Measurements from ENCODE around the gene CHMP4A. TPM values are rescaled to one million over a fixed set of nuclear protein-coding genes. Genes with fewer than 3 reads are reported as not detected.

CHMP4A gene
- total and polyA plus RNA-seq, 2 donors (not counting 1 experiment from before 2014, with no cell fraction given): 91.2 to 103 TPM

- Histone ChIP-seq H3K9ac (ENCODE audit: low read length) (no peak overlapping the region), H4K20me1 (ENCODE audit: control insufficient read depth, insufficient read depth, low read length, poor library complexity, severe bottlenecking) (peaks cover 49% of the 10 kb centered on the region), H3K4me2 (replicated peaks; ENCODE audit: low read depth, low read length, poor library complexity, severe bottlenecking) (peak overlapping the region; percentile 10), H3K9me3 (ENCODE audit: control extremely low read depth in 1 of 3, control insufficient read depth in 2 of 3, insufficient read depth in 1 of 3, low read length in 2 of 3) (no peaks in the 10 kb centered on the region), H3K79me2 (ENCODE audit: control insufficient read depth, insufficient read depth, low read length) (peaks cover 52% of the 10 kb centered on the region), H3K4me1 (ENCODE audit: control insufficient read depth in 2 of 2, insufficient read depth in 2 of 2, low read length in 2 of 2) (peaks cover 43 to 45% of the 10 kb centered on the region in 2 donors), H3K27ac (ENCODE audit: low read length in 2 of 2) (no peak overlapping the region), H3K4me3 (ENCODE audit: control extremely low read depth in 1 of 5, extremely low read depth in 1 of 5, insufficient read depth in 1 of 5, low read depth in 2 of 5, low read length in 4 of 5) (no peak overlapping the region), H2AFZ (ENCODE audit: insufficient read depth, low read depth, low read length, poor library complexity, severe bottlenecking) (no peak overlapping the region), H3K36me3 (replicated peaks in 1 of 2; ENCODE audit: control extremely low read depth in 1 of 2, control insufficient read depth in 1 of 2, extremely low read depth in 1 of 2, insufficient read depth in 2 of 2, low read length in 1 of 2) (peaks cover 2 to 63% of the 10 kb centered on the region in 2 experiments), H3K27me3 (replicated peaks in 1 of 4; ENCODE audit: control extremely low read depth in 1 of 4, control insufficient read depth in 3 of 4, insufficient read depth in 4 of 4, low read length in 3 of 4) (no peaks in the 10 kb centered on the region)
- POLR2A ChIA-PET: interaction anchor here (0.6 to 1.1 kb wide), 2 partner anchors 25 to 43 kb away, joined by 3 read pairs; partner anchors contain the start of gene CHMP4A
- WGBS (ENCODE audit: insufficient coverage): 95% methylated on average over 5 of the region's 5 CpGs
- intact Hi-C loops (cut with micrococcal nuclease): no loop called here
- Mint-ChIP-seq H3K9me3 (ENCODE audit: insufficient read depth) (no peaks in the 10 kb centered on the region), H3K27me3 (no peaks in the 10 kb centered on the region), H3K4me3 (no peak overlapping the region), H3K4me1 (peaks cover 72% of the 10 kb centered on the region), H3K27ac (peak overlapping the region; percentile 38)
- TF ChIP-seq EZH2 (IDR thresholded peaks at IDR 0.05; ENCODE audit: borderline replicate concordance, insufficient read depth, low read depth, low read length, poor library complexity, severe bottlenecking): no peak
- TF ChIP-seq, protein P1, sequence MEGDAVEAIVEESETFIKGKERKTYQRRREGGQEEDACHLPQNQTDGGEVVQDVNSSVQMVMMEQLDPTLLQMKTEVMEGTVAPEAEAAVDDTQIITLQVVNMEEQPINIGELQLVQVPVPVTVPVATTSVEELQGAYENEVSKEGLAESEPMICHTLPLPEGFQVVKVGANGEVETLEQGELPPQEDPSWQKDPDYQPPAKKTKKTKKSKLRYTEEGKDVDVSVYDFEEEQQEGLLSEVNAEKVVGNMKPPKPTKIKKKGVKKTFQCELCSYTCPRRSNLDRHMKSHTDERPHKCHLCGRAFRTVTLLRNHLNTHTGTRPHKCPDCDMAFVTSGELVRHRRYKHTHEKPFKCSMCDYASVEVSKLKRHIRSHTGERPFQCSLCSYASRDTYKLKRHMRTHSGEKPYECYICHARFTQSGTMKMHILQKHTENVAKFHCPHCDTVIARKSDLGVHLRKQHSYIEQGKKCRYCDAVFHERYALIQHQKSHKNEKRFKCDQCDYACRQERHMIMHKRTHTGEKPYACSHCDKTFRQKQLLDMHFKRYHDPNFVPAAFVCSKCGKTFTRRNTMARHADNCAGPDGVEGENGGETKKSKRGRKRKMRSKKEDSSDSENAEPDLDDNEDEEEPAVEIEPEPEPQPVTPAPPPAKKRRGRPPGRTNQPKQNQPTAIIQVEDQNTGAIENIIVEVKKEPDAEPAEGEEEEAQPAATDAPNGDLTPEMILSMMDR (IDR thresholded peaks at IDR 0.05): no peak
- CTCF ChIA-PET: interaction anchor here (1.7 kb wide), 1 partner anchor 95 kb away, joined by 5 read pairs; no protein-coding TSS in a partner anchor
- DNase-seq (no peak), ATAC-seq (ENCODE audit: low read depth) (no peak)
These were observed 25.3 kb upstream of the CHMP4A start for GRCh38 chr14:24238527-24239037.

- no peak overlapping the region for H3K27ac ChIP-seq (ENCODE audit: low read length in 2 of 2)
- no peaks in the 10 kb centered on the region for H3K27me3 ChIP-seq (replicated peaks in 1 of 4; ENCODE audit: control extremely low read depth in 1 of 4, control insufficient read depth in 3 of 4, insufficient read depth in 4 of 4, low read length in 3 of 4)
- ChIA-PET POLR2A (interaction anchor here (0.6 kb wide), 1 partner anchor 25 kb away, joined by 3 read pairs; the partner anchor contains the start of gene CHMP4A), CTCF (interaction anchor here (1.7 kb wide), 1 partner anchor 95 kb away, joined by 5 read pairs; no protein-coding TSS in a partner anchor)
- Mint-ChIP-seq H3K27ac (peak overlapping the region; percentile 38), H3K4me1 (peaks cover 72% of the 10 kb centered on the region), H3K27me3 (no peaks in the 10 kb centered on the region), H3K9me3 (ENCODE audit: insufficient read depth) (no peaks in the 10 kb centered on the region), H3K4me3 (no peak overlapping the region)
- no peak overlapping the region for H3K4me3 ChIP-seq (ENCODE audit: control extremely low read depth in 1 of 5, extremely low read depth in 1 of 5, insufficient read depth in 1 of 5, low read depth in 2 of 5, low read length in 4 of 5)
- no peak overlapping the region for H2AFZ ChIP-seq (ENCODE audit: insufficient read depth, low read depth, low read length, poor library complexity, severe bottlenecking)
- peaks cover 43 to 45% of the 10 kb centered on the region in 2 donors for H3K4me1 ChIP-seq (ENCODE audit: control insufficient read depth in 2 of 2, insufficient read depth in 2 of 2, low read length in 2 of 2)
- peaks cover 57% of the 10 kb centered on the region for H3K79me2 ChIP-seq (ENCODE audit: control insufficient read depth, insufficient read depth, low read length)
- no peaks in the 10 kb centered on the region for H3K9me3 ChIP-seq (ENCODE audit: control extremely low read depth in 1 of 3, control insufficient read depth in 2 of 3, insufficient read depth in 1 of 3, low read length in 2 of 3)
- WGBS (ENCODE audit: insufficient coverage): 97% methylated on average over 4 of the region's 5 CpGs
- peaks cover 2 to 63% of the 10 kb centered on the region in 2 experiments for H3K36me3 ChIP-seq (replicated peaks in 1 of 2; ENCODE audit: control extremely low read depth in 1 of 2, control insufficient read depth in 1 of 2, extremely low read depth in 1 of 2, insufficient read depth in 2 of 2, low read length in 1 of 2)
- no peak for ATAC-seq (ENCODE audit: low read depth)
- DNase-seq: no peak
- intact Hi-C loops (cut with micrococcal nuclease): no loop called here
- H4K20me1 ChIP-seq (ENCODE audit: control insufficient read depth, insufficient read depth, low read length, poor library complexity, severe bottlenecking): peaks cover 49% of the 10 kb centered on the region
- TF ChIP-seq EZH2 (IDR thresholded peaks at IDR 0.05; ENCODE audit: borderline replicate concordance, insufficient read depth, low read depth, low read length, poor library complexity, severe bottlenecking): no peak
- TF ChIP-seq, protein P1 (IDR thresholded peaks at IDR 0.05): no peak
- no peak overlapping the region for H3K4me2 ChIP-seq (replicated peaks; ENCODE audit: low read depth, low read length, poor library complexity, severe bottlenecking)
- no peak overlapping the region for H3K9ac ChIP-seq (ENCODE audit: low read length)
These were observed 24.8 kb upstream of the CHMP4A start for GRCh38 chr14:24238123-24238522.

Data from B cell (primary cell).